ENCODE data around the gene B3GALNT2. TPM values are rescaled to one million over a fixed set of nuclear protein-coding genes. Genes with fewer than 3 reads are reported as not detected.
"Not testable (repeated sequence)": the region's sequence is repeated elsewhere in the genome, so short reads cannot be mapped to it uniquely, and the experiment has no call there.

Gene B3GALNT2
- total RNA-seq = 34.0 and 39.8 TPM in 2 replicates

- H3K4me3 ChIP-seq (ENCODE audit: low read depth, low read length) = peak within 1 kb of the TSS; percentile 91
- no peaks in the 10 kb centered on the region for H3K36me3 ChIP-seq (ENCODE audit: control insufficient read depth, insufficient read depth, low read length)
- DNase-seq (ENCODE audit: low read depth) = no peak
- TF ChIP-seq CTCF (IDR thresholded peaks at IDR 0.05; ENCODE audit: insufficient read depth, low read length, poor library complexity, severe bottlenecking) = no peak
- H3K27me3 ChIP-seq (ENCODE audit: control insufficient read depth, insufficient read depth, low read length) = no peaks in the 10 kb centered on the region
Observed at GRCh38 chr1:235504122-235504493, at the start of gene B3GALNT2. B3GALNT2 (minus strand) TSS chr1:235504452; CDS start chr1:235504252, 200 bp downstream.

GRCh38 chr1:235553112-235553551 is 48.9 kb upstream of the B3GALNT2 start:
- Histone ChIP-seq H3K4me3 (ENCODE audit: low read depth, low read length) (no peak overlapping the region), H3K27me3 (ENCODE audit: control insufficient read depth, insufficient read depth, low read length) (no peaks in the 10 kb centered on the region), H3K36me3 (ENCODE audit: control insufficient read depth, insufficient read depth, low read length) (no peaks in the 10 kb centered on the region)
- no peak for DNase-seq (ENCODE audit: low read depth)
- no peak for TF ChIP-seq CTCF (IDR thresholded peaks at IDR 0.05; ENCODE audit: insufficient read depth, low read length, poor library complexity, severe bottlenecking)

- Histone ChIP-seq H3K36me3 (ENCODE audit: control insufficient read depth, insufficient read depth, low read length) (no peaks in the 10 kb centered on the region), H3K4me3 (ENCODE audit: low read depth, low read length) (no peak overlapping the region), H3K27me3 (ENCODE audit: control insufficient read depth, insufficient read depth, low read length) (no peaks in the 10 kb centered on the region)
- no peak for DNase-seq (ENCODE audit: low read depth)
- no peak for TF ChIP-seq CTCF (IDR thresholded peaks at IDR 0.05; ENCODE audit: insufficient read depth, low read length, poor library complexity, severe bottlenecking)
Observed at GRCh38 chr1:235552146-235552716, 48.0 kb upstream of the B3GALNT2 start.

GRCh38 chr1:235549351-235550139 is 45.3 kb upstream of the B3GALNT2 start:
- H3K36me3 ChIP-seq (ENCODE audit: control insufficient read depth, insufficient read depth, low read length) = no peaks in the 10 kb centered on the region
- no peak for DNase-seq (ENCODE audit: low read depth)
- TF ChIP-seq CTCF (IDR thresholded peaks at IDR 0.05; ENCODE audit: insufficient read depth, low read length, poor library complexity, severe bottlenecking) = no peak
- H3K27me3 ChIP-seq (ENCODE audit: control insufficient read depth, insufficient read depth, low read length) = no peaks in the 10 kb centered on the region
- H3K4me3 ChIP-seq (ENCODE audit: low read depth, low read length) = no peak overlapping the region

- H3K4me3 ChIP-seq (ENCODE audit: low read depth, low read length); H3K27me3 ChIP-seq (ENCODE audit: control insufficient read depth, insufficient read depth, low read length); H3K36me3 ChIP-seq (ENCODE audit: control insufficient read depth, insufficient read depth, low read length); DNase-seq (ENCODE audit: low read depth): not testable (repeated sequence)
Observed at GRCh38 chr1:235546369-235547155, 42.3 kb upstream of the B3GALNT2 start.

GRCh38 chr1:235545292-235545930 is 41.2 kb upstream of the B3GALNT2 start:
- Histone ChIP-seq H3K4me3 (ENCODE audit: low read depth, low read length) (no peak overlapping the region), H3K27me3 (ENCODE audit: control insufficient read depth, insufficient read depth, low read length) (no peaks in the 10 kb centered on the region)
- TF ChIP-seq CTCF (IDR thresholded peaks at IDR 0.05; ENCODE audit: insufficient read depth, low read length, poor library complexity, severe bottlenecking) = no peak

GRCh38 chr1:235542845-235543244 is 38.6 kb upstream of the B3GALNT2 start:
- H3K4me3 ChIP-seq (ENCODE audit: low read depth, low read length); H3K36me3 ChIP-seq (ENCODE audit: control insufficient read depth, insufficient read depth, low read length); DNase-seq (ENCODE audit: low read depth); H3K27me3 ChIP-seq (ENCODE audit: control insufficient read depth, insufficient read depth, low read length): not testable (repeated sequence)

More at GRCh38 chr1:235545292-235545930, 41.2 kb upstream of the B3GALNT2 start:
- H3K36me3 ChIP-seq (ENCODE audit: control insufficient read depth, insufficient read depth, low read length) = no peaks in the 10 kb centered on the region
- DNase-seq (ENCODE audit: low read depth) = peak; percentile 10
